Body of pancreas (tissue), 4 donors: ENCODE measurements around the gene C1QTNF8. TPM values are rescaled to one million over a fixed set of nuclear protein-coding genes. Genes with fewer than 3 reads are reported as not detected.

Experiments
- ATAC-seq: fragments of 150-250 bp; one replicate; pipeline ENCODE4 v1.9.1; 2016
- DNase-seq, 4 donors: peaks; one replicate each; pipeline ENCODE4 v3.0.0-alpha.2; 2019
- H3K27ac ChIP-seq, 4 donors: fragments of 200-600 bp; sonication (generic); 1 replicate in 3 of 4; 2 replicates in 1 of 4; pipeline versions ENCODE4 v1.5.1 to v1.6.1; 2016 to 2019; ENCODE audit warnings: mild to moderate bottlenecking in 1 of 4, mixed read lengths in 1 of 4, moderate library complexity in 1 of 4
- H3K27me3 ChIP-seq, 2 donors: fragments of 200-600 bp; sonication (generic); one replicate each; pipeline ENCODE4 v1.6.0; 2016; ENCODE audit warnings: mild to moderate bottlenecking in 1 of 2
- H3K36me3 ChIP-seq, 2 donors: fragments of 200-600 bp; sonication (generic); replicated peaks in 1 of 2; 2 replicates each; pipeline ENCODE4 v1.5.1; 2016; ENCODE audit warnings: low read depth in 2 of 2; ENCODE audit not compliant: insufficient read depth in 1 of 2
- H3K4me1 ChIP-seq: fragments of 200-600 bp; sonication (generic); one replicate; pipeline ENCODE4 v1.6.0; 2016
- H3K4me3 ChIP-seq, 2 donors: fragments of 200-600 bp; sonication (generic); 1 replicate in 1 of 2; 2 replicates in 1 of 2; pipeline ENCODE4 v1.5.1; 2016 to 2019
- H3K9me3 ChIP-seq, 3 donors: fragments of 200-600 bp; sonication (generic); 1 replicate in 2 of 3; 2 replicates in 1 of 3; pipeline ENCODE4 v1.5.1; 2016
- POLR2A ChIP-seq, 3 donors: fragments of 450-650 bp; IDR thresholded peaks; one replicate each; pipeline ENCODE4 v1.6.1; 2016; ENCODE audit warnings: antibody characterized with exemption in 3 of 3, mild to moderate bottlenecking in 2 of 3
- WGBS, 2 donors: methylation state at CpG; one replicate each; pipeline ENCODE4 v1.1.5; 2017; 5-methylcytosine and 5-hydroxymethylcytosine counted together
- intact Hi-C: fragments of 100-400 bp; cut with DNase I; formaldehyde crosslinking; loops from one replicate; pipeline ENCODE4 v1.15.1; 2023
- total RNA-seq, 2 donors: library from RNA; depleted of rRNA; stranded (reverse); fragments of >200 nt; gene quantifications; one replicate each; pipeline ENCODE4 v1.1.0, GENCODE V29; 2016
- TF ChIP-seq, protein P1 (sequence below), 7 experiments: fragments of 450-650 bp in 4 of 7; fragments of 200-600 bp in 3 of 7; sonication (generic) in 3 of 7; IDR thresholded peaks; one replicate each; pipeline ENCODE4 v1.5.1; 2016 to 2019; ENCODE audit warnings: antibody characterized with exemption in 7 of 7

Gene C1QTNF8
- total RNA-seq, 2 donors from 2014 or later, result not detected

DNA sequence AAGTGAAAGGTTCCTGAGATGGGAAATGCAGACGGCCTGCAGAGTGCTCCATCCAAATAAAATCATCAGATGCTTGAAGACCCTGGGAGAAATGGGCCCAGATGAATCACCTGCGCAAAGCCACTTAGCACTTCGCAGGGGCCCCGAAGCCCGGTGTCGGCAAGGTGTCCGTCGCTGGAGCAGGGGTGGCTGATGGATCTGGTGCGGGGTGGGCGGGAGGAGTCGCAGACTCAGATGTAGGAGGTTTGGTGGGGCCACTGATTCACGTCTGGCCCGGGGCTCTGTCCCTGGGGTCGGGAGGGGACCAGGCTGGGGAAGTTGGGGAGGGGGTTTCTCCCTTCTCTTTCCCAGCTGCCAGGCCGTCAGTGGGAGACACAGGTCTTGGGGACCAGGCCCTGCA, 45.1 kb downstream of the C1QTNF8 start:
- no peaks in the 10 kb centered on the region for H3K36me3 ChIP-seq
- peaks cover 0 to 11% of the 10 kb centered on the region in 2 donors for H3K27me3 ChIP-seq
- no peak for ATAC-seq
- intact Hi-C loops, result loop anchor here (5.0 kb wide), 2 partner anchors 234 to 339 kb away; no protein-coding TSS in a partner anchor
- no peak for DNase-seq
- peaks cover 11% of the 10 kb centered on the region for H3K4me1 ChIP-seq
- H3K27ac ChIP-seq, result no peak overlapping the region
- TF ChIP-seq, protein P1, sequence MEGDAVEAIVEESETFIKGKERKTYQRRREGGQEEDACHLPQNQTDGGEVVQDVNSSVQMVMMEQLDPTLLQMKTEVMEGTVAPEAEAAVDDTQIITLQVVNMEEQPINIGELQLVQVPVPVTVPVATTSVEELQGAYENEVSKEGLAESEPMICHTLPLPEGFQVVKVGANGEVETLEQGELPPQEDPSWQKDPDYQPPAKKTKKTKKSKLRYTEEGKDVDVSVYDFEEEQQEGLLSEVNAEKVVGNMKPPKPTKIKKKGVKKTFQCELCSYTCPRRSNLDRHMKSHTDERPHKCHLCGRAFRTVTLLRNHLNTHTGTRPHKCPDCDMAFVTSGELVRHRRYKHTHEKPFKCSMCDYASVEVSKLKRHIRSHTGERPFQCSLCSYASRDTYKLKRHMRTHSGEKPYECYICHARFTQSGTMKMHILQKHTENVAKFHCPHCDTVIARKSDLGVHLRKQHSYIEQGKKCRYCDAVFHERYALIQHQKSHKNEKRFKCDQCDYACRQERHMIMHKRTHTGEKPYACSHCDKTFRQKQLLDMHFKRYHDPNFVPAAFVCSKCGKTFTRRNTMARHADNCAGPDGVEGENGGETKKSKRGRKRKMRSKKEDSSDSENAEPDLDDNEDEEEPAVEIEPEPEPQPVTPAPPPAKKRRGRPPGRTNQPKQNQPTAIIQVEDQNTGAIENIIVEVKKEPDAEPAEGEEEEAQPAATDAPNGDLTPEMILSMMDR (IDR thresholded peaks at IDR 0.05), result no peak
- no peak for TF ChIP-seq POLR2A (IDR thresholded peaks at IDR 0.05)
- no peaks in the 10 kb centered on the region for H3K9me3 ChIP-seq
- 83 to 84% methylated on average over 9 to 15 of the region's 15 CpGs for WGBS, 2 donors
- H3K4me3 ChIP-seq, result no peak overlapping the region

DNA sequence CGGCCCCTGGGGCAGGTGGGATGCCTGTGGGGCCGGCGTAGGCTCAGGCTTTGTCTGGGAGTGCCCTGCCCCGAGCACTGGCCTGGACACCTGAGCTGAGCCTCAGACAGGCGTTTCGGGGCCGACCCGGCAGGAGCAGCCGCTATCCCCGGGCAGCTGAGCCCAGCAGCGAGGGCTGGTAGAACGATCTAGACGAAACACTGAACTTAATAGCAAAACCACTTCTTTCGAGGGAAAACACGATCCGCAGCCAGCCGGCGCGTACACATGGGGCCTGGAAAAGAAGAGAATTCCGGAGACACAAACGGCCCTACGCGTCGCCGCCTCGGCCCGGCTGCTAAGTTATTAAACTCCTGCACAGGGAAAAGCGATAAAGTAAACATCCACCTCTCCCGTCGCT, 45.5 kb downstream of the C1QTNF8 start:
- no peaks in the 10 kb centered on the region for H3K36me3 ChIP-seq
- WGBS, 2 donors, result 72 to 76% methylated on average over 25 to 30 of the region's 30 CpGs
- H3K27ac ChIP-seq, result no peak overlapping the region
- peaks cover 0 to 11% of the 10 kb centered on the region in 2 donors for H3K27me3 ChIP-seq
- H3K4me1 ChIP-seq, result peaks cover 11% of the 10 kb centered on the region
- H3K9me3 ChIP-seq, result no peaks in the 10 kb centered on the region
- TF ChIP-seq POLR2A (IDR thresholded peaks at IDR 0.05), result no peak
- TF ChIP-seq, protein P1 (IDR thresholded peaks at IDR 0.05), result no peak
- no peak overlapping the region for H3K4me3 ChIP-seq
- DNase-seq (no peak), ATAC-seq (no peak)
- intact Hi-C loops, result loop anchor here (5.0 kb wide), 2 partner anchors 233 to 338 kb away; no protein-coding TSS in a partner anchor

DNA sequence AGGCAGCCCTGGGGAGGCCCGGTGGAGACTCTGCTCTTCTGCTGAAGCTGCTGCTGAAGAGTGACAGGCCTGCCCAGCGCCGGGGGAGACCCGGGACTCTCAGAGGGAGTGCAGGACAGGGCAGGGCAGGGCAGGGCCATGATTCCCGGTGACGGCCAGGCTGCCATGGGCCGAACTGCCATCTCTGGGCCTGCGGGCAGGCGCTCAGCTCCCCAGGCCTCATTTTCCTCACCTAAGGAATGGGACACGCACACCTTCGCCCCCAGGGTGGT, 46.1 kb downstream of the C1QTNF8 start:
- DNase-seq (no peak), ATAC-seq (no peak)
- TF ChIP-seq, protein P1 (IDR thresholded peaks at IDR 0.05), result no peak
- TF ChIP-seq POLR2A (IDR thresholded peaks at IDR 0.05), result no peak
- Histone ChIP-seq H3K36me3 (no peaks in the 10 kb centered on the region), H3K4me3 (no peak overlapping the region), H3K9me3 (no peaks in the 10 kb centered on the region), H3K27ac (no peak overlapping the region), H3K27me3 (peaks cover 0 to 7% of the 10 kb centered on the region in 2 donors), H3K4me1 (peaks cover 9% of the 10 kb centered on the region)
- intact Hi-C loops, result loop anchor here (5.0 kb wide), 2 partner anchors 233 to 338 kb away; no protein-coding TSS in a partner anchor
- 89% methylated on average over 11 of the region's 11 CpGs; no CpG with 5 or more reads in 1 of the 2 donors for WGBS, 2 donors

DNA sequence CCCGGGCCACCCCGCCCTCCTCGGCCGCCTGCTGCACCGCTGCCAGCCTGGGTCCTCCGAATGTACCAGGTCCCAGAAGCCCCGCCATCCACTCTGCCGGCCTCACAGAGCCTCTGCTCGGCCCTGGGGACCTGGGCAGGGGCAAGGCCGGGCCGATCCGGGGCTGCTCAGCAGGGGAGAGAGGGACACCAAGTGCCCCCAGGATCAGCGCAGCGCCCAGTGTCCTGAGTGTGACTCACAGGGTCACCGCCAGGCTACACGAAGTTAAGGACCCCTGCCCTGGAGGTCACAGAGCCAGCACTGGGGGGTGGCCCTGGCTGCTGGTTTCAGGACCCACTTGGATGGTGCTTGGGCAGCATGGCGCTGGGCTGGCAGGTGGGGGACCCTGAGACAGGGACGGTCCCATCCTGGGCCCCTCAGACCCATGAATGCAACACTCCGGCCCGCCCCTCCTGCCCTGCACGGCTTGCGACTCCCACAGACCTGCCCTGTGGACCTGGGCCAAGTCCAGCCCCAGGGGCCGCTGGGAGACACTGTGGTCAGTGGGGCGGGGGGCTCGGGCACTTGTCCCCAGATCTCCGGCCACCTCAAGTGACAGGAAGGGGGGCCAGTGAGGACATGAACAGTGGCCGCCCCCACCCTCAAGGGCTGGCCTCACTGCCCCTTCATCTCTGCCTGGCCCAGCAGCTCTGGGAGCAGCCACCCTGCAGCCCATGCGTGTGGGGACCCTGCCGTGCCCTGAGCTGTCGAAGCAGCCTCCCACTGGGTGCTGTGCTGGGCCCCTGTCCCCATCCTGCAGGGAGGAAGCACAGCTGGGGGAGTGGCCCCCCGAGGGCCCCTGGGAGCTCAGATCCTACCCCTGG, 46.7 kb downstream of the C1QTNF8 start:
- intact Hi-C loops, result no loop called here
- WGBS, 2 donors, result 76 to 78% methylated on average over 11 to 27 of the region's 31 CpGs
- Histone ChIP-seq H3K36me3 (no peaks in the 10 kb centered on the region), H3K27me3 (peaks cover 0 to 1% of the 10 kb centered on the region in 2 donors), H3K9me3 (no peaks in the 10 kb centered on the region), H3K27ac (no peak overlapping the region), H3K4me1 (peaks cover 5% of the 10 kb centered on the region), H3K4me3 (no peak overlapping the region)
- DNase-seq (no peak), ATAC-seq (no peak)
- TF ChIP-seq, protein P1 (IDR thresholded peaks at IDR 0.05), result no peak
- no peak for TF ChIP-seq POLR2A (IDR thresholded peaks at IDR 0.05)
